Colonic mucosa (tissue), 4 donors: ENCODE data around the gene FBXO24. TPM values are rescaled to one million over a fixed set of nuclear protein-coding genes. Genes with fewer than 3 reads are reported as not detected.
A peak's percentile ranks its signal among the peaks of the same experiment; 100 is the strongest.

ENCODE experiments used
- DNase-seq: peaks from one replicate; pipeline ENCODE4 v3.0.0-alpha.2; 2020
- H3K27ac ChIP-seq: fragments of 200-600 bp; one replicate; pipeline ENCODE4 v1.8.0; 2021
- H3K27me3 ChIP-seq: fragments of 200-600 bp; one replicate; pipeline ENCODE4 v1.8.0; 2021
- H3K36me3 ChIP-seq: fragments of 200-600 bp; one replicate; pipeline ENCODE4 v1.8.0; 2021
- H3K4me1 ChIP-seq: fragments of 200-600 bp; one replicate; pipeline ENCODE4 v1.8.0; 2021; ENCODE audit warnings: mild to moderate bottlenecking
- H3K4me3 ChIP-seq: fragments of 200-600 bp; one replicate; pipeline ENCODE4 v1.8.0; 2021
- H3K9ac ChIP-seq, 2 donors: one replicate each; pipeline ENCODE4 v1.7.0; 2013; ENCODE audit warnings: control low read depth in 2 of 2, low read depth in 2 of 2, low read length in 2 of 2
- H3K9me3 ChIP-seq: fragments of 200-600 bp; one replicate; pipeline ENCODE4 v1.8.0; 2021
- CTCF ChIP-seq: fragments of 200-600 bp; IDR thresholded peaks from one replicate; pipeline ENCODE4 v1.8.0; 2022; ENCODE audit warnings: antibody characterized with exemption, mild to moderate bottlenecking
- intact Hi-C: fragments of 100-400 bp; cut with DNase I; formaldehyde crosslinking; loops from one replicate; pipeline ENCODE4 v1.14.1; 2022
- total RNA-seq, 2 donors: library from RNA; stranded (reverse); fragmentation: NEBNext Ultra II Directional in 1 of 2; extraction: Animal tissue kit (Norgen Biotek cat#: 25700) in 1 of 2; gene quantifications; one replicate each; pipeline ENCODE4 v1.2.1, GENCODE V29; 2021
- donor health status: healthy.
- donor health status: DM: no; HTN: no; CAD: no.
- donor health status: DM: no; HTN: no; CAD: no.

The FBXO24 gene
- total RNA-seq, 2 donors from 2014 or later: 0.21 to 1.8 TPM

DNA sequence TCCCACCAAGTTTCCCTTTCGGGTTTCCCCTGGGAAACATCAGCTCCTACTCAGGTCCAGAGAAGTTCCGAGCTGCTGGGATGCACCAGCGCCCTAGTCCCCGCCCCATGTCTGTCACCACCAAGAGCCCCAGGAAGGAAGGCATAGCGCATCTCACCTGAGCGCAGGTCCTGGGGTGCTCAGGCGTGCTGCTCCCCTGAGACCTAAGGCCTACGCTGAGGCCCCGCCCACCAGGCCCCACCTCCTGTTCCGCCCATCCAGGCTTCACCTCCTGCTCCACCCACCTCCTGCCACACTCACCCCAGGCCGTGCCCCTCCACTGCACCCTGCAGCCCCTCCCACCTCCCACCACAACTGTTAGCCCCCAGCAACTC lies 56.4 kb downstream of the FBXO24 start:
- TF ChIP-seq CTCF: no peak
- Histone ChIP-seq H3K4me3 (no peak overlapping the region), H3K9me3 (no peaks in the 10 kb centered on the region), H3K27me3 (no peaks in the 10 kb centered on the region), H3K9ac (no peak overlapping the region), H3K36me3 (no peaks in the 10 kb centered on the region), H3K4me1 (no peaks in the 10 kb centered on the region), H3K27ac (no peak overlapping the region)
- DNase-seq: peak; percentile 36
- intact Hi-C loops: no loop called here

DNA sequence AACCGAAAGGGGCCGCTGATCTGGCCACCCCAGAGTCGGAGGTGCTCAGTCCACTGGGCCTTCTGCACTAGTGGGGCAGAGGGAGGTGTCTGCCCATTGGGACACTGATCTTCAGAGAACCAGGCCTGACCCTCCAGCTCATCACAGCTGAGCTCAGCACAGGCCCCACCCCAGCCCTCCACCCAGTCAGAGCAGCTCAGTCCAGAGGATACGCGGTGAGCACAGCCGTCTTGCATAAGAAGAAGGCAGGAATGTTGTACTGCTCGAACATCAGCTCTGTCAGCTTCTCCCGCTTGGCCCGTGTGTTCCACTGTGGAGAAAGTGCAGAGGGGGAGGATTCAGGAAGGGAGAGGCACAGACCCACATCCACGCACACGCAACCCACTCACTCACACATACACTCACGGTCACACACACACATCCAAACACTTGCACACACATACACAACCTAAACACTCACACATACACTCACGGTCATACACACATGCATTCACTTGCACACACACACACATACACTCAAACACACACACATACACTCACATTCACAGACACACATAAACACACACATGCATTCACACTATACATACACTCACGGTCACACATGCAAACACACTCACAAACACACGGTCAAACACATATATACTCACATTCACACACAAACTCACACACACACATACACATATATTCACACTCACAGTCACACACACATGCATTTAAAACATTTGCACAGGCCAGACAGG lies 63.9 kb downstream of the FBXO24 start:
- Histone ChIP-seq H3K9ac (no peak overlapping the region), H3K27me3 (peaks cover 6% of the 10 kb centered on the region), H3K27ac (no peak overlapping the region), H3K9me3 (no peaks in the 10 kb centered on the region), H3K36me3 (no peaks in the 10 kb centered on the region), H3K4me1 (no peaks in the 10 kb centered on the region), H3K4me3 (no peak overlapping the region)
- intact Hi-C loops: no loop called here
- no peak for TF ChIP-seq CTCF
- DNase-seq: no peak

Other genes starting within 250 kb of the FBXO24 start
- 10 to 100 TPM; 18.2 to 57.9 TPM for gene PILRB, start 228.2 kb upstream of the FBXO24 start, total RNA-seq
- 1 to 10 TPM; 1.2 to 3.1 TPM for gene PILRA, start 212.8 kb upstream of the FBXO24 start, total RNA-seq
- gene ZCWPW1, start 157.6 kb upstream of the FBXO24 start, total RNA-seq: 1 to 10 TPM; 1.1 to 1.3 TPM
- gene MEPCE, start 156.5 kb upstream of the FBXO24 start, total RNA-seq: 10 to 100 TPM; 27.2 to 39.1 TPM
- 10 to 100 TPM; 38.8 to 50.5 TPM for gene PPP1R35, start 149.8 kb upstream of the FBXO24 start, total RNA-seq
- under 1 TPM; 0.54 to 0.74 TPM for gene SPACDR, start 122.1 kb upstream of the FBXO24 start, total RNA-seq
- gene TSC22D4, start 107.1 kb upstream of the FBXO24 start, total RNA-seq: 10 to 100 TPM; 56.1 to 56.3 TPM
- under 1 TPM; 0.44 to 0.69 TPM for gene NYAP1, start 102.4 kb upstream of the FBXO24 start, total RNA-seq
- gene AGFG2, start 47.1 kb upstream of the FBXO24 start, total RNA-seq: 10 to 100 TPM; 81.3 to 97.4 TPM
- gene SAP25, start 12.4 kb upstream of the FBXO24 start, total RNA-seq: 1 to 10 TPM in 1 of 2 donors, under 1 TPM in 1; 0.69 to 5.5 TPM
- 10 to 100 TPM; 59.0 to 65.4 TPM for gene LRCH4, start 199 bp upstream of the FBXO24 start, total RNA-seq
- 10 to 100 TPM; 14.7 to 23.1 TPM for gene PCOLCE, start 16.0 kb downstream of the FBXO24 start, total RNA-seq
- gene MOSPD3, start 26.2 kb downstream of the FBXO24 start, total RNA-seq: 10 to 100 TPM; 15.1 to 16.9 TPM
- gene TFR2, start 55.2 kb downstream of the FBXO24 start, total RNA-seq: 1 to 10 TPM; 1.8 to 2.3 TPM
- gene ACTL6B, start 70.1 kb downstream of the FBXO24 start, total RNA-seq: under 1 TPM in 1 of 2 donors, not detected in 1; 0.29 TPM
- gene GNB2, start 87.4 kb downstream of the FBXO24 start, total RNA-seq: 100 to 1,000 TPM; 292 to 312 TPM
- gene GIGYF1, start 107.9 kb downstream of the FBXO24 start, total RNA-seq: 10 to 100 TPM; 20.9 to 33.4 TPM
- 10 to 100 TPM; 28.8 to 43.4 TPM for gene POP7, start 119.8 kb downstream of the FBXO24 start, total RNA-seq
- gene EPO, start 134.1 kb downstream of the FBXO24 start, total RNA-seq: not detected
- not detected for gene ZAN, start 147.3 kb downstream of the FBXO24 start, total RNA-seq
- gene EPHB4, start 241.2 kb downstream of the FBXO24 start, total RNA-seq: 10 to 100 TPM; 43.1 to 75.9 TPM